Gastroesophageal sphincter (tissue), 4 donors: ENCODE data around the gene OPA1. TPM values are rescaled to one million over a fixed set of nuclear protein-coding genes. Genes with fewer than 3 reads are reported as not detected.
A peak's percentile ranks its signal among the peaks of the same experiment; 100 is the strongest.
"Not testable (repeated sequence)": the region's sequence is repeated elsewhere in the genome, so short reads cannot be mapped to it uniquely, and the experiment has no call there.

ENCODE experiments used
- ATAC-seq: fragments of 150-250 bp; one replicate; pipeline ENCODE4 v1.9.1; 2016; ENCODE audit warnings: mild to moderate bottlenecking, moderate library complexity
- H3K27ac ChIP-seq, 4 donors: fragments of 200-600 bp; sonication (generic) in 3 of 4; 1 replicate in 3 of 4; 2 replicates in 1 of 4; pipeline ENCODE4 v1.5.1; 2016 to 2019
- H3K27me3 ChIP-seq: fragments of 200-600 bp; sonication (generic); one replicate; pipeline ENCODE4 v1.5.1; 2019
- H3K36me3 ChIP-seq, 2 donors: fragments of 200-600 bp; sonication (generic); one replicate each; pipeline ENCODE4 v1.5.1; 2019; ENCODE audit warnings: control low read depth in 1 of 2
- H3K4me1 ChIP-seq, 3 donors: fragments of 200-600 bp; sonication (generic); 1 replicate in 2 of 3; 2 replicates in 1 of 3; pipeline ENCODE4 v1.5.1; 2016 to 2019; ENCODE audit warnings: control low read depth in 2 of 3
- H3K4me3 ChIP-seq, 2 donors: fragments of 200-600 bp; sonication (generic); one replicate each; pipeline ENCODE4 v1.5.1; 2019; ENCODE audit warnings: mild to moderate bottlenecking in 1 of 2, moderate library complexity in 1 of 2
- H3K9me3 ChIP-seq, 3 donors: fragments of 200-600 bp; sonication (generic); one replicate each; pipeline ENCODE4 v1.5.1; 2017 to 2019; ENCODE audit warnings: control low read depth in 2 of 3
- EP300 ChIP-seq: sonication (generic); formaldehyde crosslinking; IDR thresholded peaks from one replicate; pipeline ENCODE4 v1.6.1; 2017; ENCODE audit warnings: antibody characterized with exemption, mild to moderate bottlenecking
- POLR2A ChIP-seq, 2 donors: fragments of 450-650 bp; IDR thresholded peaks; one replicate each; pipeline ENCODE4 v1.6.1; 2017; ENCODE audit warnings: antibody characterized with exemption in 2 of 2, mild to moderate bottlenecking in 2 of 2, moderate library complexity in 1 of 2
- POLR2AphosphoS5 ChIP-seq: sonication (generic); formaldehyde crosslinking; IDR thresholded peaks from one replicate; pipeline ENCODE4 v1.6.1; 2017; ENCODE audit warnings: antibody characterized with exemption
- WGBS, 2 donors: methylation state at CpG; one replicate each; pipeline ENCODE4 v1.1.5; 2018; ENCODE audit warnings: low coverage in 1 of 2; 5-methylcytosine and 5-hydroxymethylcytosine counted together
- total RNA-seq, 4 donors: library from RNA; depleted of rRNA; stranded (reverse); fragments of >200 nt; gene quantifications; one replicate each; pipeline ENCODE4 v1.1.0, GENCODE V29; 2016
- TF ChIP-seq, protein P1 (sequence below), 4 experiments: fragments of 200-600 bp in 2 of 4; fragments of 450-650 bp in 2 of 4; sonication (generic) in 1 of 4; IDR thresholded peaks; one replicate each; pipeline ENCODE4 v1.5.1; 2017 to 2019; ENCODE audit warnings: antibody characterized with exemption in 4 of 4, mild to moderate bottlenecking in 2 of 4, moderate library complexity in 2 of 4

Gene OPA1
- total RNA-seq, 4 donors from 2014 or later: 52.6 to 70.4 (median 57.9) TPM

- H3K9me3 ChIP-seq: no peaks in the 10 kb centered on the region
- no peak for ATAC-seq
These were observed 5.2 kb downstream of the OPA1 start for GRCh38 chr3:193598202-193598601.

DNA sequence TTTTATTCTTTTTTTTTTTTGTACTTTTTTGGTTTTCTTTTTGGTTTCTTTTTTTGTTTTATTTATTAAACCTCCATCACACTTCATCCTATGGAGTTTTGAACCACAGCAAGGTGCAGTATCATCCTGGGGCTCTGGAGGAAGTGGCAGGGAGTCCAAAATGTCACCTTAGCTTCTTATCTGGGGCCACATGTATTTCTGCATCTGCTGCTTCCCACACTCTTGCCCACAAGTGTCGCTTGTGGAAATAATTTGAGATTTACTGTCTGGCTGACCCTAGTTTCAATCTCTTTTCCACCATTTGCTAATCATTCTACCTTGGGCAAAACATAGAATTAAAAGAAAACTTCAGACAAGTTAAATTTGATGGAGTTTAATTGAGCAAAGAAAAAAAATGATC is 6.4 kb downstream of the OPA1 start:
- WGBS, 2 donors: 83% methylated on average over 1 of the region's 1 CpG; no CpG with 5 or more reads in 1 of the 2 donors

More at GRCh38 chr3:193598202-193598601, 5.2 kb downstream of the OPA1 start:
- H3K4me1 ChIP-seq: peaks cover 3 to 25% (median 6%) of the 10 kb centered on the region in 3 donors
- peaks cover 0 to 27% of the 10 kb centered on the region in 2 donors for H3K36me3 ChIP-seq
- no peak overlapping the region for H3K27ac ChIP-seq
- 92 to 96% methylated on average over 1 to 2 of the region's 2 CpGs for WGBS, 2 donors
- no peak overlapping the region for H3K4me3 ChIP-seq
- H3K27me3 ChIP-seq: no peaks in the 10 kb centered on the region
- TF ChIP-seq POLR2A (IDR thresholded peaks at IDR 0.05) (no peak), EP300 (no peak), POLR2AphosphoS5 (no peak)
- TF ChIP-seq, protein P1, sequence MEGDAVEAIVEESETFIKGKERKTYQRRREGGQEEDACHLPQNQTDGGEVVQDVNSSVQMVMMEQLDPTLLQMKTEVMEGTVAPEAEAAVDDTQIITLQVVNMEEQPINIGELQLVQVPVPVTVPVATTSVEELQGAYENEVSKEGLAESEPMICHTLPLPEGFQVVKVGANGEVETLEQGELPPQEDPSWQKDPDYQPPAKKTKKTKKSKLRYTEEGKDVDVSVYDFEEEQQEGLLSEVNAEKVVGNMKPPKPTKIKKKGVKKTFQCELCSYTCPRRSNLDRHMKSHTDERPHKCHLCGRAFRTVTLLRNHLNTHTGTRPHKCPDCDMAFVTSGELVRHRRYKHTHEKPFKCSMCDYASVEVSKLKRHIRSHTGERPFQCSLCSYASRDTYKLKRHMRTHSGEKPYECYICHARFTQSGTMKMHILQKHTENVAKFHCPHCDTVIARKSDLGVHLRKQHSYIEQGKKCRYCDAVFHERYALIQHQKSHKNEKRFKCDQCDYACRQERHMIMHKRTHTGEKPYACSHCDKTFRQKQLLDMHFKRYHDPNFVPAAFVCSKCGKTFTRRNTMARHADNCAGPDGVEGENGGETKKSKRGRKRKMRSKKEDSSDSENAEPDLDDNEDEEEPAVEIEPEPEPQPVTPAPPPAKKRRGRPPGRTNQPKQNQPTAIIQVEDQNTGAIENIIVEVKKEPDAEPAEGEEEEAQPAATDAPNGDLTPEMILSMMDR (IDR thresholded peaks at IDR 0.05): no peak

GRCh38 chr3:193605876-193606275 is 12.9 kb downstream of the OPA1 start:
- Histone ChIP-seq H3K4me3 (no peak overlapping the region), H3K27ac (no peak overlapping the region), H3K4me1 (peaks cover 0 to 5% (median 0%) of the 10 kb centered on the region in 3 donors), H3K27me3 (no peaks in the 10 kb centered on the region), H3K9me3 (no peaks in the 10 kb centered on the region), H3K36me3 (no peaks in the 10 kb centered on the region)
- 60% methylated on average over 2 of the region's 2 CpGs; no CpG with 5 or more reads in 1 of the 2 donors for WGBS, 2 donors
- no peak for ATAC-seq
- TF ChIP-seq POLR2A (IDR thresholded peaks at IDR 0.05): no peak
- TF ChIP-seq, protein P1 (IDR thresholded peaks at IDR 0.05): peak; percentile 43 to 68 (median 56)
- no peak for TF ChIP-seq POLR2AphosphoS5
- TF ChIP-seq EP300: no peak

More for the DNA sequence above, 6.4 kb downstream of the OPA1 start:
- ATAC-seq: no peak
- Histone ChIP-seq H3K9me3 (no peaks in the 10 kb centered on the region), H3K4me1 (peaks cover under 1 to 16% (median 2%) of the 10 kb centered on the region in 3 donors), H3K27ac (no peak overlapping the region), H3K36me3 (peaks cover 0 to 27% of the 10 kb centered on the region in 2 donors), H3K4me3 (no peak overlapping the region), H3K27me3 (no peaks in the 10 kb centered on the region)
- TF ChIP-seq POLR2AphosphoS5 (no peak), POLR2A (IDR thresholded peaks at IDR 0.05) (no peak), EP300 (no peak)
- TF ChIP-seq, protein P1 (IDR thresholded peaks at IDR 0.05): no peak

DNA sequence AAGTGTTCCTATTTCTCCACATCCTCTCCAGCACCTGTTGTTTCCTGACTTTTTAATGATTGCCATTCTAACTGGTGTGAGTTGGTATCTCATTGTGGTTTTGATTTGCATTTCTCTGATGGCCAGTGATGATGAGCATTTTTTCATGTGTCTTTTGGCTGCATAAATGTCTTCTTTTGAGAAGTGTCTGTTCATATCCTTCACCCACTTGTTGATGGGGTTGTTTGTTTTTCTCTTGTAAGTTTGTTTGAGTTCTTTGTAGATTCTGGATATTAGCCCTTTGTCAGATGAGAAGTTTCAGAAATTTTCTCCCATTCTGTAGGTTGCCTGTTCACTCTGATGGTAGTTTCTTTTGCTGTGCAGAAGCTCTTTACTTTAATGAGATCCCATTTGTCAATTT is 13.9 kb downstream of the OPA1 start:
- not testable (repeated sequence) for H3K4me3 ChIP-seq, H3K9me3 ChIP-seq, H3K27ac ChIP-seq, ATAC-seq, H3K4me1 ChIP-seq, H3K36me3 ChIP-seq, H3K27me3 ChIP-seq

- not testable (repeated sequence) for ATAC-seq, H3K36me3 ChIP-seq, H3K4me3 ChIP-seq, H3K9me3 ChIP-seq, H3K4me1 ChIP-seq, H3K27ac ChIP-seq, H3K27me3 ChIP-seq
- 94% methylated on average over 3 of the region's 11 CpGs; no CpG with 5 or more reads in 1 of the 2 donors for whole genome bisulfite sequencing, 2 donors
These were observed 17.5 kb downstream of the OPA1 start for GRCh38 chr3:193610516-193610915.

DNA sequence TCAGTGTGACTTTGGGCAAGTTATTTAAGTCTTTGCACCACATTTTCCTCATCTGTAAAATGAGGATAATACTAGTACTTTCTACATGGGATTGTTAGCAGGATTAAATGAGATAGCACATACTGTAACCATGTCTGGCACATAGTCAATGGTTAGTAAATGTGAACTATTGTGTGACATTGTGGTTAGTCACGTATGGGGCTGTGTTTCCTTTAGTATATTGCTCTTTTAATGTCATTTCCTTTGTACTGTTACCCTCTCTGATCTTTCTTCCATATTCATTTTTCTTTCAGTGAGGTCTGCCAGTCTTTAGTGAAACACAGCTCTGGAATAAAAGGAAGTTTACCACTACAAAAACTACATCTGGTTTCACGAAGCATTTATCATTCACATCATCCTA is 21.4 kb downstream of the OPA1 start:
- no peaks in the 10 kb centered on the region for H3K27me3 ChIP-seq
- ATAC-seq: no peak
- no peak overlapping the region for H3K27ac ChIP-seq
- TF ChIP-seq, protein P1 (IDR thresholded peaks at IDR 0.05): no peak
- TF ChIP-seq POLR2AphosphoS5 (no peak), POLR2A (IDR thresholded peaks at IDR 0.05) (no peak), EP300 (no peak)
- no peaks in the 10 kb centered on the region for H3K4me1 ChIP-seq
- H3K4me3 ChIP-seq: no peak overlapping the region
- 33 to 79% methylated on average over 1 to 2 of the region's 2 CpGs for WGBS, 2 donors
- H3K9me3 ChIP-seq: no peaks in the 10 kb centered on the region
- H3K36me3 ChIP-seq: peaks cover 0 to 46% of the 10 kb centered on the region in 2 donors
